HCT116 (cell line): Measurements from ENCODE around the gene NECAB3. TPM values are rescaled to one million over a fixed set of nuclear protein-coding genes. Genes with fewer than 3 reads are reported as not detected.

Experiments
- ATAC-seq: fragments of 200-7000 bp; cut with Tn5 transposase; 2 replicates; pipeline ENCODE4 v1.9.1; 2020; ENCODE audit warnings: mild to moderate bottlenecking, moderate library complexity
- BruUV-seq: library from RNA; stranded (reverse); fragments of 400-500 nt; replicated peaks from 2 replicates; lab custom pipeline; 2021; lab: Mats Ljungman, UMichigan
- CTCF ChIA-PET: fragments of 300-600 bp; sonication (Branson Sonifier 250); formaldehyde crosslinking; loops from one replicate; lab custom pipeline; 2021; ENCODE audit warnings: antibody characterized with exemption; lab: Charles Lee
- POLR2A ChIA-PET: fragments of 300-600, 350-600 bp; sonication (Branson Sonifier 250); formaldehyde crosslinking; loops from one replicate; lab custom pipeline; 2021; ENCODE audit warnings: antibody characterized with exemption; lab: Charles Lee
- RAD21 ChIA-PET, 2 experiments: fragments of 300-600 bp; sonication (Branson Sonifier 250); formaldehyde crosslinking; loops; one replicate each; lab custom pipeline; 2023; ENCODE audit warnings: low total read pairs in 2 of 2; ENCODE audit not compliant: uncharacterized antibody in 2 of 2, unreplicated experiment in 2 of 2, low non-redundant PET in 1 of 2; lab: Charles Lee
- DNase-seq: peaks from one replicate; pipeline ENCODE4 v3.0.0-alpha.2; 2010; ENCODE audit warnings: low read depth, low spot score
- H2AFZ ChIP-seq: fragments of 200-600 bp; shearing (Covaris generic), sonication (generic); 2 replicates; pipeline ENCODE4 v1.6.1; 2017; ENCODE audit warnings: low read depth, mixed run types, mixed read lengths, antibody characterized with exemption, low read length; ENCODE audit not compliant: poor library complexity, severe bottlenecking
- H3K27ac ChIP-seq: 2 replicates; pipeline ENCODE4 v1.5.1; 2012; ENCODE audit warnings: low read depth, low read length
- H3K27me3 ChIP-seq: fragments of 200-600 bp; sonication (generic); 2 replicates; pipeline ENCODE4 v1.6.1; 2016; ENCODE audit warnings: mixed run types, low read length, mixed read lengths; ENCODE audit not compliant: insufficient read depth
- H3K36me3 ChIP-seq, 2 experiments: fragments of 200-500 bp in 1 of 2; fragments of 200-600 bp in 1 of 2; sonication (Bioruptor generic) in 1 of 2; sonication (generic) in 1 of 2; 2 replicates each; pipeline versions ENCODE4 v1.5.1 to v1.6.1; 2014 to 2016; ENCODE audit warnings: low read length in 2 of 2, inconsistent platforms in 1 of 2, mixed read lengths in 1 of 2, mixed run types in 1 of 2; ENCODE audit not compliant: insufficient read depth in 2 of 2, control insufficient read depth in 1 of 2
- H3K4me1 ChIP-seq, 2 experiments: fragments of 200-600 bp in 1 of 2; sonication (generic) in 1 of 2; 2 replicates each; pipeline versions ENCODE4 v1.5.1 to v1.6.1; 2012 to 2017; ENCODE audit warnings: low read length in 2 of 2, inconsistent platforms in 1 of 2, mild to moderate bottlenecking in 1 of 2, mixed read lengths in 1 of 2, mixed run types in 1 of 2, moderate library complexity in 1 of 2; ENCODE audit not compliant: insufficient read depth in 2 of 2, control insufficient read depth in 1 of 2
- H3K4me2 ChIP-seq: fragments of 200-600 bp; sonication (generic); 2 replicates; pipeline ENCODE4 v1.6.1; 2017; ENCODE audit warnings: mixed run types, low read length, mixed read lengths
- H3K4me3 ChIP-seq, 2 experiments: fragments of 200-600 bp in 1 of 2; sonication (generic) in 1 of 2; replicated peaks in 1 of 2; 2 replicates each; pipeline ENCODE4 v1.5.1; 2011 to 2016; ENCODE audit warnings: low read length in 2 of 2, control low read depth in 1 of 2, low read depth in 1 of 2, mild to moderate bottlenecking in 1 of 2, mixed read lengths in 1 of 2, mixed run types in 1 of 2
- H3K79me2 ChIP-seq: fragments of 200-600 bp; sonication (generic); 2 replicates; pipeline ENCODE4 v1.6.1; 2017; ENCODE audit warnings: mild to moderate bottlenecking, mixed run types, low read length, moderate library complexity, mixed read lengths; ENCODE audit not compliant: insufficient read depth
- H3K9ac ChIP-seq: fragments of 200-600 bp; sonication (generic); 2 replicates; pipeline ENCODE4 v1.6.1; 2016; ENCODE audit warnings: low read length, mixed read lengths
- H3K9me2 ChIP-seq: fragments of 200-600 bp; sonication (generic), shearing (Covaris generic); 2 replicates; pipeline ENCODE4 v1.6.1; 2017; ENCODE audit warnings: mixed run types, mild to moderate bottlenecking, moderate library complexity; ENCODE audit not compliant: insufficient read depth
- H3K9me3 ChIP-seq, 2 experiments: fragments of 200-500 bp in 1 of 2; fragments of 200-600 bp in 1 of 2; sonication (Bioruptor generic) in 1 of 2; sonication (generic) in 1 of 2; 2 replicates each; pipeline ENCODE4 v1.6.1; 2014 to 2017; ENCODE audit warnings: low read length in 2 of 2, mixed read lengths in 2 of 2, inconsistent platforms in 1 of 2, low read depth in 1 of 2, mild to moderate bottlenecking in 1 of 2, mixed run types in 1 of 2, moderate library complexity in 1 of 2; ENCODE audit not compliant: control insufficient read depth in 1 of 2, insufficient read depth in 1 of 2
- H4K20me1 ChIP-seq: fragments of 200-600 bp; sonication (generic), shearing (Covaris generic); 2 replicates; pipeline ENCODE4 v1.6.1; 2017; ENCODE audit warnings: mixed run types, mild to moderate bottlenecking, moderate library complexity; ENCODE audit not compliant: insufficient read depth
- CBX3 ChIP-seq: IDR thresholded peaks from 2 replicates; pipeline ENCODE4 v1.6.1; 2012; ENCODE audit warnings: low read depth
- CEBPB ChIP-seq: IDR thresholded peaks from 2 replicates; pipeline ENCODE4 v1.6.1; 2012; ENCODE audit warnings: low read depth
- ELF1 ChIP-seq: IDR thresholded peaks from 2 replicates; pipeline ENCODE4 v1.6.1; 2012; ENCODE audit warnings: low read depth, borderline replicate concordance
- EZH2 ChIP-seq: fragments of 200-600 bp; sonication (generic); IDR thresholded peaks from 2 replicates; pipeline ENCODE4 v1.6.1; 2017; ENCODE audit warnings: antibody characterized with exemption, mixed run types
- EZH2phosphoT487 ChIP-seq: fragments of 200-600 bp; IDR thresholded peaks from 2 replicates; pipeline ENCODE4 v1.6.1; 2018; ENCODE audit warnings: antibody characterized with exemption, borderline replicate concordance
- FOSL1 ChIP-seq: IDR thresholded peaks from 2 replicates; pipeline ENCODE4 v1.6.1; 2012; ENCODE audit warnings: low read depth
- JUND ChIP-seq: IDR thresholded peaks from 2 replicates; pipeline ENCODE4 v1.6.1; 2012
- POLR2A ChIP-seq: IDR thresholded peaks from 2 replicates; pipeline ENCODE4 v1.7.0; 2011; ENCODE audit warnings: borderline replicate concordance; ENCODE audit not compliant: insufficient read depth, insufficient read length; ENCODE audit errors: extremely low read depth
- REST ChIP-seq: IDR thresholded peaks from 2 replicates; pipeline ENCODE4 v1.6.1; 2012; ENCODE audit warnings: low read depth
- SP1 ChIP-seq: IDR thresholded peaks from 2 replicates; pipeline ENCODE4 v1.6.1; 2012; ENCODE audit warnings: low read depth
- SRF ChIP-seq: IDR thresholded peaks from 2 replicates; pipeline ENCODE4 v1.6.1; 2012; ENCODE audit warnings: low read depth
- TCF7L2 ChIP-seq: IDR thresholded peaks from 2 replicates; pipeline ENCODE4 v1.7.0; 2011; ENCODE audit warnings: borderline replicate concordance, inconsistent platforms; ENCODE audit not compliant: insufficient read depth, insufficient read length; ENCODE audit errors: extremely low read depth
- ZFX ChIP-seq: fragments of 450-650 bp; IDR thresholded peaks from 2 replicates; pipeline ENCODE4 v1.6.1; 2017
- ZNF274 ChIP-seq: fragments of 200-500 bp; sonication (Bioruptor generic); IDR thresholded peaks from 2 replicates; pipeline ENCODE4 v1.6.1; 2014; ENCODE audit warnings: mild to moderate bottlenecking, low read depth, low read length, inconsistent platforms
- intact Hi-C: fragments of 100-400 bp; cut with micrococcal nuclease; formaldehyde crosslinking; loops from 2 replicates; pipeline ENCODE4 v1.10.0; 2022
- total RNA-seq: library from RNA; stranded (reverse); gene quantifications from one replicate; pipeline ENCODE4 v1.2.1, GENCODE V29; 2021; ENCODE audit not compliant: unreplicated experiment
- TF ChIP-seq, protein P1 (sequence below): IDR thresholded peaks from 2 replicates; pipeline ENCODE4 v1.6.1; 2012

The NECAB3 gene
- total RNA-seq, 1 experiment from 2014 or later: 48.1 TPM

DNA sequence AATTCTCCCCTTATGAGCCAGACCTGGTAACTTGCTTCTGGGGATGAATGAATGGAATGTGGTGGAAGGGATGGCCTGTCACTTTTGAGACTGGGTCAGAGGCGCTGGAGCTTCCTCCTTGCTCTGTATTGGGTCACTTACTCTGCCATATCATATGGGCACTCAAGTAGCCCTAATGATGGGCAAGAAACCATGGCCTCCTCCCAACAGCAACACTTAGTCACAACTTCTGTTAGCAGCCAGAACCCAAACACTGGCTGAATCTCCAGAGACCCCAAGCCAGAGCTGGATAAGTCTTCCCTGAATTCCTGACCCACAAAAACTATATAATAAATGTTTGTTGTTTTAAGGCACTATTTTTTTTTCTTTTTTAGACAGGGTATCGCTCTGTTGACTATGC lies 6.5 kb upstream of the NECAB3 start:
- H3K9ac ChIP-seq: no peak overlapping the region
- no peak for ATAC-seq
- no peak overlapping the region for H3K4me2 ChIP-seq
- H3K9me3 ChIP-seq: no peaks in the 10 kb centered on the region
- no peak overlapping the region for H3K27ac ChIP-seq
- BruUV-seq: no TSS peak
- no peaks in the 10 kb centered on the region for H3K9me2 ChIP-seq
- H3K4me3 ChIP-seq: no peak overlapping the region
- ChIA-PET CTCF (no interaction called here), POLR2A (no interaction called here), RAD21 (no interaction called here)
- H2AFZ ChIP-seq: no peak overlapping the region
- TF ChIP-seq SP1: no peak
- no peak for TF ChIP-seq EZH2
- no peak for TF ChIP-seq POLR2A
- no peak for TF ChIP-seq ZNF274
- TF ChIP-seq, protein P1, sequence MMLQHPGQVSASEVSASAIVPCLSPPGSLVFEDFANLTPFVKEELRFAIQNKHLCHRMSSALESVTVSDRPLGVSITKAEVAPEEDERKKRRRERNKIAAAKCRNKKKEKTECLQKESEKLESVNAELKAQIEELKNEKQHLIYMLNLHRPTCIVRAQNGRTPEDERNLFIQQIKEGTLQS: no peak
- DNase-seq: no peak
- H3K36me3 ChIP-seq: peaks cover 0 to 5% of the 10 kb centered on the region in 2 experiments; a peak in 2 of 4 replicates
- no peaks in the 10 kb centered on the region for H4K20me1 ChIP-seq
- peaks cover 32% of the 10 kb centered on the region for H3K79me2 ChIP-seq
- intact Hi-C loops: no loop called here
- H3K4me1 ChIP-seq: peaks cover 6 to 19% of the 10 kb centered on the region in 2 experiments
- no peaks in the 10 kb centered on the region for H3K27me3 ChIP-seq

GRCh38 chr20:33679758-33680485 lies 5.7 kb upstream of the NECAB3 start:
- ATAC-seq: no peak
- ChIA-PET RAD21 (no interaction called here), POLR2A (no interaction called here), CTCF (interaction anchor here (1.1 kb wide), 1 partner anchor 11 kb away, joined by 3 read pairs; no protein-coding TSS in a partner anchor)
- H3K9me2 ChIP-seq: no peaks in the 10 kb centered on the region
- peak overlapping the region; percentile 50; the same call in 1 of the 2 replicates for H3K27ac ChIP-seq
- H3K79me2 ChIP-seq: peaks cover 25% of the 10 kb centered on the region
- H3K4me2 ChIP-seq: no peak overlapping the region
- no peak overlapping the region for H3K9ac ChIP-seq
- H3K27me3 ChIP-seq: no peaks in the 10 kb centered on the region
- peaks cover 11 to 18% of the 10 kb centered on the region in 2 experiments for H3K4me1 ChIP-seq
- H3K4me3 ChIP-seq: no peak overlapping the region
- no peak for TF ChIP-seq ZFX
- TF ChIP-seq TCF7L2: no peak
- TF ChIP-seq SRF: no peak
- TF ChIP-seq ELF1: no peak
- no peak for TF ChIP-seq POLR2A
- TF ChIP-seq CBX3: no peak
- TF ChIP-seq REST: no peak
- TF ChIP-seq CEBPB: no peak
- TF ChIP-seq ZNF274: no peak
- no peak for TF ChIP-seq EZH2
- TF ChIP-seq FOSL1: no peak
- no peak for TF ChIP-seq EZH2phosphoT487
- no peak for TF ChIP-seq JUND
- intact Hi-C loops: no loop called here
- no TSS peak for BruUV-seq
- H2AFZ ChIP-seq: no peak overlapping the region
- H3K9me3 ChIP-seq: no peaks in the 10 kb centered on the region
- peaks cover 0 to 5% of the 10 kb centered on the region in 2 experiments; a peak in 2 of 4 replicates for H3K36me3 ChIP-seq
- no peak for DNase-seq
- no peaks in the 10 kb centered on the region for H4K20me1 ChIP-seq
